NK-92 (cell line): ENCODE measurements around the gene ANXA11.
"Not testable (repeated sequence)": the region's sequence is repeated elsewhere in the genome, so short reads cannot be mapped to it uniquely, and the experiment has no call there.

Source experiments
- DNase-seq: peaks from one replicate; lab custom pipeline; 2025; ENCODE audit not compliant: unreplicated experiment; lab: John Stamatoyannopoulos, UW

ANXA11 gene

GRCh38 chr10:80205477-80206276 lies at the start of gene ANXA11:
ANXA11 (minus strand) TSS chr10:80205537; CDS start chr10:80172861, 32,676 bp downstream.
- peak; percentile 11 for DNase-seq

DNA sequence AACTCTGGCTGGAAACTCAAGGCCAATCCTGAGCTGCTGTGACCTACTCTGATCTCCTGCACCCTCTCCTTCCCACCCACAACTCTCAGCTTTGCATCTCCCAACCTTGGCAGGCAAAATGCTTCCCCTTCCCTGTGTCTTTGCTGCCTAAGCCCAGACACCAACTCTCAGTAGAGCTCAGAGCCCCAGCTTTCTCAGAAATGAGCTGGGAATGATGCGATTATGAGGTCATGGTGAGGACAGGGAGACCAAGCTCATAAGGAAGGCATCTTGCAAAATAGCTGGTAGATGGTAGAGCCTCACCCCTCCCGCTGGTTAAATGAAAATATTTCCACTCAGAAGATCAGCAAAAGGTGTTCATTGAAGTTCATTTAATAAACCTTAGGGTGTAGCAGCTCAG lies 49.4 kb upstream of the ANXA11 start:
- not testable (repeated sequence) for DNase-seq

DNA sequence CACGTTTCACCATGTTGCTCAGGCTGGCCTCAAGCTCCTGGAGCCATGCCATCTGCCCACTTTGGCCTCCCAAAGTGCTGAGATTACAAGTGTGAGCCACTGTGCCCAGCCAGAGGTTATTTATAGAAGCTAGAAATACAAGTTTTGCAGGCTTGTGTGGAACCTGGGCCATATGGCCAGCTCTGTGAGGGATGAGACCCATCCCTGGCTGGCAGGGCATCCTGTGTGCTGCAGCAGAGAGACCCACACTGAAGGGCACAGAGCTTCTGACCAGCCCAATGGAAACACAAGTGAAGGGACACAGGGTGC lies 48.6 kb upstream of the ANXA11 start:
- not testable (repeated sequence) for DNase-seq

GRCh38 chr10:80253266-80253962 lies 48.1 kb upstream of the ANXA11 start:
- DNase-seq = no peak

- no peak for DNase-seq
Measured at GRCh38 chr10:80252296-80252887, 47.1 kb upstream of the ANXA11 start.

GRCh38 chr10:80251703-80252280 lies 46.5 kb upstream of the ANXA11 start:
- DNase-seq = not testable (repeated sequence)

- DNase-seq = not testable (repeated sequence)
Measured at GRCh38 chr10:80250399-80250798, 45.1 kb upstream of the ANXA11 start.

DNA sequence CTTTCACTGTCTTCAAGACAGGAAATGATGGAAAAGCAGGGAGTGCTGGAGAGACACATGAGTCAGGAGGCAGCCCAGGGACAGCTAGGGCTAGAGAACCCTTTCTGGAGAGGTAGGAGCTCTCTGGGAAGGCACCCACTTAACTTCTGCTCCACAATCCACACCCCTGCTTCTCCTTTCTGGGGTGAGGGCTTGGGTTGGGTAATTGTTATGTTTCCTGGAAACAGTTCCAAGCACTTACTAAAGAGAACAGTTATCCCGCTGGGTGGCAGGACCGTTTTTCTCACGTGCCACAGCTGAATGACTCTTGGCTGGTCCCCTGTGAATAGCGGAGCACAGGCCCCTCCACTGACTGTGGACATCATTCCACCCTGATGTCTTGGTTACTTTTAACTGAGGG lies 44.6 kb upstream of the ANXA11 start:
- not testable (repeated sequence) for DNase-seq

DNA sequence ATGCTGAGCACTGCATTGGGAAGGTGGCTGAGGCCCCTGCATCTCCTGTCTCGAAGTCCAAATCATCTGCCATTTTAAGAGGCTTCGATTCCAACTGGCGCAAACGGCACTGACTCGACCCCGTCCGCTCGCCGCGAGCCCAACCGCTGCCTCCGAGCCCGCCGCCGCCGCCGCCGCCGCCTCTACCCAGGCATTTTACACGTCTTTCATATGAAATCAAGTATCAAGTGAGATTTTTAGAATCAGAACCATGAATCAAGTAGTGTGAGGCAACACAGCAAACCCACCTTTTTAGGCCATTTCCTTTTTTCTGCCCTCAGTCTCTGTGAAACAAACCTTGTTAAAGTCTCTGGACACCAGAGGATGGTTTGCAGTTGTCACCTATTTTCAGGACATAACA lies 42.3 kb upstream of the ANXA11 start:
- not testable (repeated sequence) for DNase-seq

DNA sequence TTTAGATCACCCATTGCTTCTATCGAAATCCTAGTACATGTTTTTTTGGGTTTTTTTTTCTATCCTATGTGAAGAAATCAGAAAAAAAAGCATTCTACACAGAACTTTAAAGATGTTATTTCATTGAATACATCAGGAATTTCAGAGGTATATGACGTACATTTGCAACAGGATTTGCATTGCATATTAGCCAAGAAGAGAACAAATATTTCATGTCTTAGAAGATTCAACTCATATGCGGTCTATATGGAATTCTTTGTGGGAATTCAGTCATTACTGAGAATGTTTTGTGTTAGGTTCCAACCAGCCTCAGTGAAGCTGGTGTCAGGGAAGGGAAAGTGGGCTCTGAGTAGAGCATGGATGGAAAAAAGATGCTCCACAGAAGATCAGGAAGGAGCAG lies 39.0 kb upstream of the ANXA11 start:
- not testable (repeated sequence) for DNase-seq

DNA sequence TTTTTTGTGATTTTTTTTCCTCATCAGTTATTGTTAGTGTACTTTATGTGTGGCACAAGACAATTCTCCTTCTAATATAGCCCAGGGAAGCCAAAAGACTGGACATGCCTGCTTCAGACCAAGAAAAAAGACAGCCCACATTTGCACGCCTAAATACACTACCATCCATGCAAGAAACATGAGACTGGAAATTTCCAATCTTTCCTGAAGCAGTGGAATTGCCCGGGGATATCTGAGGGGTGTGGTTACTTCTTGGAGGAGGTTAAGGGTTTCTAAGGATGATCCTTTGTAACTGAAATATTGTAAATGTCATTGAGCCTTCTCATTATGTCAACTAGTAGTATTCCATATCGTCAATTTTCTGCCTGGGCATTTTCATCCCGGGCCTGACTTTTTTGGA lies 37.0 kb upstream of the ANXA11 start:
- DNase-seq = not testable (repeated sequence)

DNA sequence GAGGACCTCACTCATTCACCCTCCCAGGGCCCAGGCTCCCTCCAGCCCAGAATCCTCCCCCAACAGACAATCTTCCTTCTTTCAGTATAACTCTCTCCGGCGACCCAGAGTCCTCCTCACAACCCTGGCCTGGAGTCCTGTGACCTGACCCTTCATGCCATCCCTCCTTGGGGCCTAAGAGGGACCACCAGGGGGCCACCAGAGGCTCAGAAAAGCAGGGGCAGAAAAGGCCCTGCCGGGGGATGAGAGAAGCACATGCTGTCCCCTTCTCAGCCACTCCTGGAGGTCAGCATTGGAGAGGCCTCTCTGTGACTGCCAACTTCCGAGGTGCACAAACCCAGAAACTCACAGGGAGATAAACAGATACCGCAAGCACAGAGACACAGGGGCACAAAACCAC lies 31.1 kb upstream of the ANXA11 start:
- not testable (repeated sequence) for DNase-seq

GRCh38 chr10:80234331-80235235 lies 29.2 kb upstream of the ANXA11 start:
- not testable (repeated sequence) for DNase-seq

DNA sequence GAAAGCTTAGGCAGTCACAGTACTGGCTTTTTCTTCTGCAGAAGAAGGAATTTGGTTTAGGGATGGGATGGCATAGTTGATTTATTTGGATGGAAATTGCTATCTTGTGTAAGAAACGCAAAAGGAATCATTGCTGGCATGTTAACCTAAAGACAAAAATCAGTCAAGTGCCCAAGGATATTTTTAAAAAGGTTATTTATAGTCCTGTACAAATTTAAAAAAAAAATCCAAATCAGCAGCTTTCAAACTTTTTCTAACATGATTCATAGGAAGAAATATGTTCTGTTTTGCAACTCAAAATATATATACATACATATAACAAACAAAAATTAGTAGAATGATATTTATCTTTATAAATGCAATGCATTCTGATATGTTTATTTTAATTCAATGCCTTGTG lies 28.5 kb upstream of the ANXA11 start:
- DNase-seq = not testable (repeated sequence)

DNA sequence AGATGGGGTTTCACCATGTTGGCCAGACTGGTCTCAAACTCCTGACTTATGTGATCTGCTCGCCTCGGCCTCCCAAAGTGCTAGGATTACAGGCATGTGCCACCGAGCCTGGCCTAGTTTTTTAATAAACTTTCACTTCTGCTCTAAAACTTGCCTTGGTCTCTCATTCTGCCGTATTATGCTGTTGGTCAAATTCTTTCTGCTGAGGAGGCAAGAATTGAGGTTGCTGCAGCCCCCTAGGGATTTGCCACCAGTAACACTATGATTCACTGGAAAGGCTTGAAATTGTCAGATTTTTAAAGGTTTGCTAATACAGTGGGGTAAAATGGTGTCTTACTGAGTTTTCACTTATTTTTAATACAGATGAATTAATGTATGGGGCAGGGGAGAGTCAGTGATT lies 21.4 kb upstream of the ANXA11 start:
- DNase-seq = not testable (repeated sequence)

DNA sequence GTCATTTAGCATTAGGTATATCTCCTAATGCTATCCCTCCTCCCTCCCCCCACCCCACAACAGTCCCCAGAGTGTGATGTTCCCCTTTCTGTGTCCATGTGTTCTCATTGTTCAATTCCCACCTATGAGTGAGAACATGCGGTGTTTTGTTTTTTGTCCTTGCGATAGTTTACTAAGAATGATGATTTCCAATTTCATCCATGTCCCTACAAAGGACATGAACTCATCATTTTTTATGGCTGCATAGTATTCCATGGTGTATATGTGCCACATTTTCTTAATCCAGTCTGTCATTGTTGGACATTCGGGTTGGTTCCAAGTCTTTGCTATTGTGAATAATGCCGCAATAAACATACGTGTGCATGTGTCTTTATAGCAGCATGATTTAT lies 17.7 kb upstream of the ANXA11 start:
- not testable (repeated sequence) for DNase-seq

GRCh38 chr10:80218878-80219277 lies 13.5 kb upstream of the ANXA11 start:
- not testable (repeated sequence) for DNase-seq

GRCh38 chr10:80214368-80214982 lies 9.1 kb upstream of the ANXA11 start:
- not testable (repeated sequence) for DNase-seq

DNA sequence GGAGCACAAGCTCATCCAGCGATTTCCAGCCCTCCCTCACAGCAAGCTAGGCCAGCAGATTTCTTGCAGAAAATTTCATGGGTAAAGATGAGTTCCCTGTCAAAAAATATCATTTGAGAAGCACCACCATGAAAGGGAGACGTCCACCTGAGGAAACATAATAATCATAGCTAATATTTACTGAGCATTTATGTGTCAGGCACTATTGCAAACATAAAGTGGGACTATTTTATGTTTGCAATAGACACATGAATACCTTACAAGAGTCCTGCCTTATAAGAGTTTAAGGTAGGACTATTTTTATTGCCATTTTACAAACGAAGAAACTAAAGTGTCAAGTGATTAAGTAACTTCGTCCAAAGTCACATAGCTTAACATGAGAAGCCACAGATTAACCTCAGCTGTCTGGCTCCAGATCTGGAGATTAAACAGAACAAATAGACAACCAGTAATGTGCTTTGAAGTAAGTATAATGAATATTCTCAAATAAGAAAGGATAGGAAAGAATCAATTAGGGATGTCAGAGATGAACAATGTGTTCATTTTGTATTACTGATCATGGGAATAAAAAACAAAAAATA lies 7.3 kb upstream of the ANXA11 start:
- not testable (repeated sequence) for DNase-seq

GRCh38 chr10:80211786-80212185 lies 6.4 kb upstream of the ANXA11 start:
- DNase-seq = no peak
